Activated naive CD4-positive, alpha-beta T cell treated with anti-CD3 and anti-CD28 coated beads for 36 hours (primary cell): ENCODE data around the gene BTBD9. TPM values are rescaled to one million over a fixed set of nuclear protein-coding genes. Genes with fewer than 3 reads are reported as not detected.

ENCODE experiments used
- CTCF ChIA-PET: fragments of 350-600 bp; sonication (Branson Sonifier 250); formaldehyde crosslinking; loops from one replicate; lab custom pipeline; 2021; ENCODE audit warnings: antibody characterized with exemption; lab: Charles Lee
- DNase-seq: peaks from one replicate; pipeline ENCODE4 v3.0.0-alpha.2; 2020
- H3K27ac Mint-ChIP-seq: one replicate; pipeline ENCODE4 v1.8.0; 2021; ENCODE audit warnings: mild to moderate bottlenecking, mixed read lengths
- H3K27me3 Mint-ChIP-seq: one replicate; pipeline ENCODE4 v1.8.0; 2021; ENCODE audit warnings: low read depth, mixed read lengths
- H3K36me3 Mint-ChIP-seq: one replicate; pipeline ENCODE4 v1.8.0; 2021; ENCODE audit warnings: low read depth, mixed read lengths
- H3K4me1 Mint-ChIP-seq: one replicate; pipeline ENCODE4 v1.8.0; 2021; ENCODE audit warnings: low read depth, mixed read lengths
- H3K4me3 Mint-ChIP-seq: one replicate; pipeline ENCODE4 v1.8.0; 2021; ENCODE audit warnings: mild to moderate bottlenecking, moderate library complexity, mixed read lengths
- H3K9me3 Mint-ChIP-seq: one replicate; pipeline ENCODE4 v1.8.0; 2021; ENCODE audit warnings: mixed read lengths
- intact Hi-C: fragments of 100-400 bp; cut with micrococcal nuclease; formaldehyde crosslinking; loops from one replicate; pipeline ENCODE4 v1.15.1; 2023
- total RNA-seq, 2 experiments: library from RNA; stranded (reverse); gene quantifications; one replicate each; pipeline ENCODE4 v1.2.3, GENCODE V29; 2021

The BTBD9 gene
- total RNA-seq, 2 experiments from 2014 or later = 9.5 to 11.1 TPM

DNA sequence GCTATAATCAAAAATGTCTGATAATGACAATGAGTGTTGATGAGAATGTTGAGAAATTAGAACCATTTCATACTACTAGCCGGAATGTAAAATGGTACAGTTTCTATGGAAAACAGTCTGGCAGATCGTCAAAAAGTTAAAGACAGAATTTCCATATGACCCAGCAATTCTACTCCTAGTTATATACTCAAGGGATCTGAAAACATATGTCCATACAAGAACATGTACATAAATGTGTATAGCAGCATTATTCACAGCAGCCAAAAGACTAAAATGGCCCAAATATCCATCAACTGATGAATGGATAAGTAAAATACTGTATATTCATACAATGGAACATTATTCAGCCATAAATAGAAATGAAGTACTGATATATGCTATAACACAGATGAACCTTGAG is 236.2 kb downstream of the BTBD9 start:
- intact Hi-C loops = no loop called here
- CTCF ChIA-PET = no interaction called here
- Mint-ChIP-seq H3K4me1 (peaks cover 17% of the 10 kb centered on the region), H3K27ac (no peak overlapping the region), H3K9me3 (no peaks in the 10 kb centered on the region), H3K36me3 (no peaks in the 10 kb centered on the region), H3K27me3 (no peaks in the 10 kb centered on the region), H3K4me3 (no peak overlapping the region)
- no peak for DNase-seq

GRCh38 chr6:38400764-38401163 is 239.0 kb downstream of the BTBD9 start:
- intact Hi-C loops = no loop called here
- DNase-seq = no peak
- Mint-ChIP-seq H3K27me3 (no peaks in the 10 kb centered on the region), H3K4me3 (no peak overlapping the region), H3K36me3 (no peaks in the 10 kb centered on the region), H3K27ac (no peak overlapping the region), H3K4me1 (peaks cover 14% of the 10 kb centered on the region), H3K9me3 (no peaks in the 10 kb centered on the region)
- CTCF ChIA-PET = no interaction called here

- Mint-ChIP-seq H3K27me3 (no peaks in the 10 kb centered on the region), H3K4me1 (peaks cover 12% of the 10 kb centered on the region), H3K4me3 (no peak overlapping the region), H3K27ac (no peak overlapping the region), H3K36me3 (no peaks in the 10 kb centered on the region), H3K9me3 (no peaks in the 10 kb centered on the region)
- no peak for DNase-seq
- intact Hi-C loops = no loop called here
- CTCF ChIA-PET = no interaction called here
Observed at GRCh38 chr6:38400101-38400500, 239.6 kb downstream of the BTBD9 start.

GRCh38 chr6:38396209-38396608 is 243.5 kb downstream of the BTBD9 start:
- intact Hi-C loops = no loop called here

DNA sequence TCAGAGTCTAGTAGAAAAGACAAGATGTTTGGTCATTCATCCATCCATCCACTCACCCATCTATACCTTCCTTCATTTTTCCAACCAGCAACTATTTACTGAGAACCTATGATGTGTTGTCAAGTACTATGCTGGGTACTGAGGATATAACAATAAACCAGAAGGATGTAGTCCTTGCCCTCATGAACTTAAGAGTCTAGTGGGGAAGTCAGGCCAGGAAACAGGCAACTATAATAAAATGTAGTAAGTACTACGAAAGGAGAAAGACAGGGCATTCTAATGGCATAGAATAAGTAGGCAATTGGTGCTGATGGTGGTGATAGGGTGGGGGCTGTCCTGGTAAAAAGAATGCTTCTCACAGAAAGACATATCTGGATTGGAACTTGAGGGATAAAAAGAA is 245.7 kb downstream of the BTBD9 start:
- no peak overlapping the region for H3K4me3 Mint-ChIP-seq
- DNase-seq = no peak
- H3K9me3 Mint-ChIP-seq = no peaks in the 10 kb centered on the region
- peak overlapping the region; percentile 3 for H3K27ac Mint-ChIP-seq
- H3K27me3 Mint-ChIP-seq = no peaks in the 10 kb centered on the region
- peaks cover 5% of the 10 kb centered on the region for H3K4me1 Mint-ChIP-seq
- H3K36me3 Mint-ChIP-seq = no peaks in the 10 kb centered on the region
- CTCF ChIA-PET = no interaction called here
- intact Hi-C loops = no loop called here

More at GRCh38 chr6:38396209-38396608, 243.5 kb downstream of the BTBD9 start:
- H3K4me1 Mint-ChIP-seq = peaks cover under 1% of the 10 kb centered on the region
- H3K36me3 Mint-ChIP-seq = no peaks in the 10 kb centered on the region
- no peaks in the 10 kb centered on the region for H3K27me3 Mint-ChIP-seq
- H3K4me3 Mint-ChIP-seq = no peak overlapping the region
- no peak overlapping the region for H3K27ac Mint-ChIP-seq
- no peaks in the 10 kb centered on the region for H3K9me3 Mint-ChIP-seq
- no peak for DNase-seq
- CTCF ChIA-PET = no interaction called here

GRCh38 chr6:38391626-38392579 is 247.8 kb downstream of the BTBD9 start:
- H3K4me1 Mint-ChIP-seq = peaks cover 5% of the 10 kb centered on the region
- no peak overlapping the region for H3K4me3 Mint-ChIP-seq
- H3K27ac Mint-ChIP-seq = no peak overlapping the region
- no peaks in the 10 kb centered on the region for H3K27me3 Mint-ChIP-seq
- H3K36me3 Mint-ChIP-seq = no peaks in the 10 kb centered on the region
- intact Hi-C loops = no loop called here
- CTCF ChIA-PET = interaction anchor here (0.7 kb wide), 1 partner anchor 36 kb away, joined by 3 read pairs; no protein-coding TSS in a partner anchor
- no peaks in the 10 kb centered on the region for H3K9me3 Mint-ChIP-seq
- DNase-seq = no peak

DNA sequence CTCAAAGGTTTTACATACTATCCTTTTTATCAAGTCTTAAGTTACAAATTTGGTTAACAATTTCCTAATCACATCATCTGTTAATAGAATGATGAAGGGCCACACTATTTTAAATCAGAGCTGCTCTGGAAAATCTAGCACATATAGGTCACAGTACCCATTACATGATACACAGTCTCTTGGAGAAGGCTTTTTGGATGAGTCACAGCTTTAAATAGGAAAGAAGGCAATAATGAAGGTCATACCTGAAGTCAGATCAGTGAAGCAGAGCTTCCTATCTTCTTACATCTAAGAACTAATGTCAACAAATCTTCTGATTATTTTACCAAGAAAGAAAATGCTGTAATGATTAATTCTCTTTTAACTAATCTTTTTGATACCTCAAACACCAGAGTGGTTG is 248.5 kb downstream of the BTBD9 start:
- Mint-ChIP-seq H3K9me3 (no peaks in the 10 kb centered on the region), H3K4me1 (peaks cover 5% of the 10 kb centered on the region), H3K4me3 (no peak overlapping the region), H3K36me3 (no peaks in the 10 kb centered on the region), H3K27ac (no peak overlapping the region), H3K27me3 (no peaks in the 10 kb centered on the region)
- CTCF ChIA-PET = no interaction called here
- DNase-seq = no peak
- intact Hi-C loops = no loop called here

DNA sequence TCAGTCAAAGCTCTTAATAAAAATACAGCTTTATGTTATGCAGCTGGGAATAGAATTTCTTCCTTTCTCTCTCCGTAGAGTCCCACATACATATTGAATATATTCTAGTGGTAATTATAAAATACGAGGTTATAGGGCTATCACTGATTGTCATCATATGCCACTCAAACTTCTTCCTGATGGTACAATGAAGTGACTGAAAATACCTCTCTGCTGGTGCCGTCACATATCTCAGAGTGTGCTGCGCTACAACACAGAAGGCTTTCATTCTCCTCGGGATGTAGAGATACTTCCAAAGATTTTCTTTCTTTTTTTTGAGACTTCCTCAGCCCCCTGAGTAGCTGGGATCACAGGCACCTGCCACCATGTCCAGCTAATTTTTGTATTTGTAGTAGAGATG is 249.9 kb downstream of the BTBD9 start:
- Mint-ChIP-seq H3K27me3 (no peaks in the 10 kb centered on the region), H3K4me1 (peaks cover 5% of the 10 kb centered on the region), H3K9me3 (no peaks in the 10 kb centered on the region), H3K36me3 (no peaks in the 10 kb centered on the region), H3K27ac (no peak overlapping the region), H3K4me3 (no peak overlapping the region)
- intact Hi-C loops = no loop called here
- no peak for DNase-seq
- CTCF ChIA-PET = no interaction called here

GRCh38 chr6:38387971-38388370 is 251.8 kb downstream of the BTBD9 start:
- intact Hi-C loops = no loop called here
- no peaks in the 10 kb centered on the region for H3K36me3 Mint-ChIP-seq
- CTCF ChIA-PET = no interaction called here
- H3K27me3 Mint-ChIP-seq = no peaks in the 10 kb centered on the region
- H3K4me1 Mint-ChIP-seq = peaks cover 5% of the 10 kb centered on the region
- no peak overlapping the region for H3K4me3 Mint-ChIP-seq
- DNase-seq = no peak
- no peaks in the 10 kb centered on the region for H3K9me3 Mint-ChIP-seq
- H3K27ac Mint-ChIP-seq = no peak overlapping the region

GRCh38 chr6:38387461-38387860 is 252.3 kb downstream of the BTBD9 start:
- CTCF ChIA-PET = no interaction called here
- intact Hi-C loops = no loop called here
- no peaks in the 10 kb centered on the region for H3K9me3 Mint-ChIP-seq

GRCh38 chr6:38378801-38379200 is 260.9 kb downstream of the BTBD9 start:
- Mint-ChIP-seq H3K9me3 (no peaks in the 10 kb centered on the region), H3K4me3 (no peak overlapping the region), H3K36me3 (no peaks in the 10 kb centered on the region), H3K4me1 (peaks cover 3% of the 10 kb centered on the region), H3K27me3 (no peaks in the 10 kb centered on the region), H3K27ac (no peak overlapping the region)
- intact Hi-C loops = no loop called here
- no peak for DNase-seq
- CTCF ChIA-PET = no interaction called here

More at GRCh38 chr6:38387461-38387860, 252.3 kb downstream of the BTBD9 start:
- Mint-ChIP-seq H3K36me3 (no peaks in the 10 kb centered on the region), H3K27ac (no peak overlapping the region), H3K27me3 (no peaks in the 10 kb centered on the region), H3K4me3 (no peak overlapping the region), H3K4me1 (peaks cover 5% of the 10 kb centered on the region)
- no peak for DNase-seq

DNA sequence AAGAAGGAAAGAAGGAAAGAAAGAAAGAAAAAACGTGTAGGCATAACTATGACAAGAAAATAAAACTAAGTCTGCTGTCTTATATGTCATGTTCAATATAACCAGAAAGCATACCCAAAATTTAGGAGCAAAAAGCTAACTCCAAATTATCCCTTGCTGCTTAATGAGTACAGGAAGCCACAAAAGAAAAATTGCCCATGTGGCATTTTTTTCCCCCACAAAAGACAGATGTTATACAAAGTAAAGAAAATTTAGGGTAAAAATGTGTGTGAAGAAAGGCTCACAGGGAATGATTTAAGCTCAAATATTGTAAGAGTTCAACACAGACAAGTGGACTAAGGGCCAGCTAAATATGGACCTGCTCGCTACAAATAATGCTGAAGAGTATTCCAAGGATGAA is 263.8 kb downstream of the BTBD9 start:
- intact Hi-C loops = no loop called here
- Mint-ChIP-seq H3K4me1 (peaks cover 3% of the 10 kb centered on the region), H3K27me3 (no peaks in the 10 kb centered on the region), H3K36me3 (no peaks in the 10 kb centered on the region), H3K4me3 (no peak overlapping the region), H3K9me3 (no peaks in the 10 kb centered on the region), H3K27ac (no peak overlapping the region)
- CTCF ChIA-PET = no interaction called here
- DNase-seq = no peak

DNA sequence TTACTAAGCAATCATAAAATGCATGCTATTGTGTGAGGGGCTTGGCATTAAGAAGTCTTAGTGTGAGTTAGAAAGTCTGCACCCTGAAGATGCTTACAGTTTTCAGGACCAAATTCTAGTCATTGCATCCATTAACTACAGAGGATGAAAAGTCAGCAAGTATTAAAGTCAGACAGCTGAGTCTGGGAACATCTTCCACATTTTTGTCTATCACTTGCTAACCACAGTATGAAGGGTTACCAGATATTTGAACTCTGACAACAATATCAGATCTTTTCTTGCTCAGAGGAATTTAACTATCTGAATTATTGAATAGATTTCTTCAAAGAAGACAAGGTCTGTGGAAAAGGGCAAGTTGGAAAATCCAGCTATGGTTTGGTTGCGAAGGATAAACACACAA is 264.4 kb downstream of the BTBD9 start:
- peaks cover 3% of the 10 kb centered on the region for H3K4me1 Mint-ChIP-seq
- no peaks in the 10 kb centered on the region for H3K9me3 Mint-ChIP-seq
- CTCF ChIA-PET = no interaction called here
- no peak overlapping the region for H3K27ac Mint-ChIP-seq
- H3K4me3 Mint-ChIP-seq = no peak overlapping the region
- intact Hi-C loops = no loop called here
- DNase-seq = no peak
- H3K27me3 Mint-ChIP-seq = no peaks in the 10 kb centered on the region
- H3K36me3 Mint-ChIP-seq = no peaks in the 10 kb centered on the region
